GM19452 (cell line): ENCODE results near the gene OTOG.

Source experiments
- ATAC-seq: cut with Tn5 transposase; IDR thresholded peaks from one replicate; pipeline ENCODE4 v1.9.1; 2021; ENCODE audit not compliant: unreplicated experiment

Gene OTOG

DNA sequence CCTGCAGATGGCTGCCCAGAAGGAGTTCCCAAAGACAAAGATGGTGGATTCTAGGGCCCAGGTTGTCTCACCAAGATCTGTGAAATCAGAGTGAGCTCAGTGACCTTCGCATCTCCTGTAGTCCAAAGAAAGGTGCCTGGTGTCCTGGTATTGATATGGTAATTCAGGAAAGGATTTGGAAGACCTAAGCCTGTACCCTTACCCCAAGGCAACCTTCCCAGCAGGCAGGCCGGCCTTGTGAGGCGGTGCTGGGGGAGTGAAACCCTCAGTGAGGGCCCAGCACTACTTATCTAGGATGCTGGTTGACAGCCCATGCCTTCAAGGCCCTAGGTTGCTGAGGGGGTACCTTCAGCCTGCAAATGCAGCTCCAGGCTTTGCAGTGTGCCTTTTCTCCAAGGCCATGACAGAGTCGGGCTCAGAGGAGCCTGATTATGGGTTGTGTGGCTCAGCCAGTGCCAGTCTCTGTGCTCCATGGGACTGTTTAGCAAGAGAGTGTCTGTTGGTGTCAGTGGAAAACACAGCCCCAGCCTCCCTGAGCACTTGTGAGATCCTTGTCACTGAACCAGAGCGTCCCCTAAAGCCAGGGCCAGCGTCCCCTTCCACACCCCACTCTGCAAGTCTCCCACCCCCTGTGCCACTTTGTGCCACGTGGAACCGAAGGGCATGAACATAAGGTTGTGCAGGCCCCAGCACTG is 99.5 kb downstream of the OTOG start:
- no peak for ATAC-seq

- no peak for ATAC-seq
These were observed 101.5 kb downstream of the OTOG start for GRCh38 chr11:17648528-17648927.

DNA sequence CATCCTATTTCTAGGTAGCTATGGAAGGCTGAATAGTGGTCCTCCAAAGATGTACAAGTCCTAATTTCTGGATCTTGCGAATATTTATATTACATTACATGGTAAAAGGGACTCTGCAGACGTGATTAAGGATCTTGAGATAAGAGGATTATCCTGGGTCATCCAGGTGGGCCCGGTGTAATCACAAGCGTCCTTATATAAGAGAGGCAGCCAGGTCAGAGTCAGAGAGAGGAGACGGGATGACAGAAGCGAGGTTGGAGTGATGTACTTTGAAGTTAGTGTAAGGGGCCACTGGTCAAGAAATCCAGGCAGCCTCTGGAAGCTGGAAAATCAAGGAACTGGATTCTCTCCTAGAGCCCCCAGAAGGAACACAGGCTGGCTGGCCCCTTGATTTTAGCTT is 102.2 kb downstream of the OTOG start:
- no peak for ATAC-seq

DNA sequence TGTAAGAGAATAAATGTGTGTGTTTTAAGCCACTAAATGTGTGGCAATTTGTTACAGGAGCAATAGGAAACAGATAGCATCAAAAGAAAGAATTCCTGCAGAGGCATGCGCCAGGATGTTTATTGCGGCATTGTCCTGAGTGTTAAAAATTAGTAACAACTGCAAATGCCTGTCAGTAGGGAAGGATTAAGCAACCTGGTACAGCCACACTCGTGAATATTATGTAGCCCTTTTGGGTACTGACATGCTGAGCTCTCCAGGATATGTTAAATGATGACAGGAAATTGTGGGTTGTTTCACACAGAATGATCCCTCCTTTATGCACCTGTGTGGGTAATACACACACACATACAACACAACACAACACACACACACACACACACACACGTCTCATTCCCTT is 102.6 kb downstream of the OTOG start:
- ATAC-seq = no peak

DNA sequence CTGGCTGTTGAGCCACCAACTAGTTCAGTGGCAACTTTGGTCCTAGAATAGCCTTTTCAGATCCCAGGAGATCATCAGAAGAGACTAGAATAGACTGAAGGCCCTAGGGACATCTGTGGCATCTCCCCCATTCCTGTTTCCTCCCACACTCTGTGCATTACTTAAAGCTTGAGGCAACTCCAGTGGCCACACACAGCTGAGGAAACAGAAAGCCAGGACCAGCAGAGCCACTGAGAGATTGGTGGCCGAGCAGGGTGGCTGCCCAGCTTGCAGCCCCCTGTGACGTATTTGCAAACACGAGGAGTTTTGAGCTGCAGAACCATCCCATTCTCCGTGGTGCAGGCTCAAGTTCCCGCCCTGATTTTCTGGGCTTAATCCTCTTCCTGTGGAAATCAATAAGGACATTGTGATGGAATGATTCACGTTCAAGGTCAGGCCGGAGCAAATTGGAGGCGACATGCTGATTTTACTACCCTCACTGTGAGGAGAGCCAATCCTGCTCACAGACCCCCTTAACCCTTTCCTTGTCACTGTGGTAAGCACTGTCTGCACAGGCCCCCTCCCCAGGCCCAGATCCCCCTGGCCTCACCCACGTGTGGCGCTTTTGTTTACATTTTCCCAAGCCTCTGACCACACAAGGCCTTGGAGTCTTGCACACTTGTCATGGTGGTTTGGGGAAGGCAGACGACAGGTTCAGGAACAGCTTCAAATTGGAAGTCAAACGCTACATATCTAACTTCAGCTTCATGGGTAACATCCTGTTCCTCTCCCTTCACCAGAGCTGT is 103.3 kb downstream of the OTOG start:
- ATAC-seq = no peak

GRCh38 chr11:17651061-17651460 is 104.0 kb downstream of the OTOG start:
- no peak for ATAC-seq

- no peak for ATAC-seq
These were observed 104.6 kb downstream of the OTOG start for GRCh38 chr11:17651681-17652080.

- no peak for ATAC-seq
These were observed 105.5 kb downstream of the OTOG start for GRCh38 chr11:17652556-17652955.

GRCh38 chr11:17653611-17654010 is 106.6 kb downstream of the OTOG start:
- no peak for ATAC-seq

DNA sequence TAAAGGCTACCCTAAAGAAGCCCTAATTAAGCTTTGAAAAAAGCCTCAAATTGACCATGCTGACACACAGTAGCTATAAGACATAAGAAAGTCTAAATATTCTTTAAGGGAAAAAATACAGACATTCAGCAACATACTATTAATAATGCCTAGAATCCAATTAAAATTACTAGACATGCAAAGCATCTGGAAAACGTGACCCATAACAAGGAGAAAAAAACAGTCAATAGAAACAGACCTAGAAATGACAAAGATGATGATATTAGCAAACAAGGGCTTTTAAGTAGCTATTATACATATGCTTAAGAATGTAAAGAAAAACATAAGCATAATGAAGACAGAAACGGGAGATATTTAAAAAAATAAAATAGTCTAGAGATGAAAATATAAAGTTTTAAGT is 108.6 kb downstream of the OTOG start:
- no peak for ATAC-seq

GRCh38 chr11:17658211-17658610 is 111.2 kb downstream of the OTOG start:
- ATAC-seq = no peak

- no peak for ATAC-seq
These were observed 121.1 kb downstream of the OTOG start for GRCh38 chr11:17668166-17668565.

- ATAC-seq = no peak
These were observed 125.4 kb downstream of the OTOG start for GRCh38 chr11:17672469-17672868.

GRCh38 chr11:17673951-17674350 is 126.9 kb downstream of the OTOG start:
- ATAC-seq = no peak

DNA sequence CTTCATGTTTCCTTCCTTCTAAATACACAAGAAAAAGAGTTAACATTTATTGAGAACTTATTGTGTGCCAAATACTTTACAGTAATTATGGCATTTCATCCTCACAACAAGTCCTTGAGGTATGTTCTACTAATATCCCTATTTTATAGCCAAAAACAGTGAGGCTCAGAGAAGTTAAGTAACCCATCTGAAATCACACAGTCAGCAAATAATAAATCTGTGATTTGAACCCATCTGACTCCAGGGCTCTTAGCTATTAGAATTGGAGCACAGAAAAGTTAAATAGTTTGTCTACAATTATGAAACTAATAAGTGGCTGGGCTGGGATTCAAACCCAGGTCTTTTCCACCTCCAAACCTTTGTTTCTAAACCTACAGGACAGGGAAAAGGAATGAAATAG is 135.8 kb downstream of the OTOG start:
- ATAC-seq = no peak

DNA sequence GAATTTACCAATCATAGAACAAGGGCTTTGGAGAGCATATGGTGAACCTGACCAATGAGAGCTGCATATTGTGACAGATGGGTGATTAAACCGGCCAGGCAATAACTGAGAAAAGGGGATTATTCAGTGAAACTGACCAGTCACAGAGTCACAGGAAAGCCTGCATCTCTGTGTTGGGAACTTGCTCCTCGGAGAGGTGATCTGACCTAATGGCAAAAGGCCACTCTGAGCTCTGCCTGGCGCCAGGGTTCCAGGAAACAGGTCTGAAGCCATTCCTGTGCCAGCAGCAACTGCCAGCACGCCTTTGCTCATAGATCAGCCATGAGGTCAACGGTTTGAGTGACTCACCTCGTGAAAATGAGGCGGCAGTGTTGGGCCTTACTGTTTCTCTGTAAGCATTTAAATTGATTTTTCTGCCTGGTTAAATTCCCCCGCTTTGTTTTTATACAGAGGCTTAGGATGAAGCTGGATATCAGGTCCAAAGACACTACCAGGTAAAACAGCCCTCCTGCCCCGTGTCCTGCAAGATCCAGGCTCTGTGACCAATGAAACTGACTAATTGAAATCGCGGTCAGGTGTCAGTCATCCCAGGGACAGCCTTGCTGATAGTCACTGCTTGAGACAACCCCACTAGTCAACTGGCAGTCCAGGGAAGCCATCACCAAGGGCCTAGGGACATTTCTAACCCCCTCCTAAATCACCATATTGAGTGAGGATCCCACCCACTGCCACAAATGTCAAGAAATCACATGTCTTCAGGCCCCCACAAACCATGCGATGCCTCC is 136.5 kb downstream of the OTOG start:
- no peak for ATAC-seq

- no peak for ATAC-seq
These were observed 137.5 kb downstream of the OTOG start for GRCh38 chr11:17684550-17684949.

DNA sequence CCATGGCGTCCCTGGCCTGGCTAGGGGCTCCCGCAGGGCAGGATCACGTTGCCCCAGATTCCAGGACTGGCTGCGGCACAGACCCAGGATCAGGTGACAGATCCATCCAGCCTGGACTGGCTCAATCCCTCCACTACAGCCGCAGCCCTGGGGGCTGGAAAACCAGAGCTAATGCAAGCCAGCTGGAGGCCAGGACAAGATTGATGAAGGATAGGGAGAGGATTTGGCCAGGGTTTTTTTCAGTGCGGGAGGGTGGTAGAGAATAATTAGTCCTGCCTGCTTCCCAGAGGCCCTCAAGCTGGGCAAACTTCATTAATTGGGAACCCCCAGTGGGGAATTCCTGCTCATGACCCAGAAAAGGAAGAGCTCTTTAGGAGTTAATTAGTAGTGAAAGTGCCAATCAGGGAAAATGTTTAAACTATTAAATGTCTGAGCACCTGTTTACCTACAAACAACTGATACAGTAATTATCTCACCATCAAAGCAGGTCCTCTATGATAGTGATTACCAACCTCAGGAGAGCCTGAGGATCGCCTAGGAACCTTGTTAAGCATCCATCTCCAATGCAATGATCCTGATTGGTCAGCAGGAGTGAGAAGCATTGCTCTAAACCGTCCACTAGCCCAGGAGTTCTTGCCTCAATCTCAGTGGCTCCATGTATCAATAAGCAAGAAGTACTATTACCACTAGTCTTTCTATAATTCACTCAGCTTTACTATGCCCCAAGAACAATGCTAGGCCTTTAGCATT is 139.3 kb downstream of the OTOG start:
- no peak for ATAC-seq

GRCh38 chr11:17687946-17688670 is 141.0 kb downstream of the OTOG start:
- no peak for ATAC-seq

DNA sequence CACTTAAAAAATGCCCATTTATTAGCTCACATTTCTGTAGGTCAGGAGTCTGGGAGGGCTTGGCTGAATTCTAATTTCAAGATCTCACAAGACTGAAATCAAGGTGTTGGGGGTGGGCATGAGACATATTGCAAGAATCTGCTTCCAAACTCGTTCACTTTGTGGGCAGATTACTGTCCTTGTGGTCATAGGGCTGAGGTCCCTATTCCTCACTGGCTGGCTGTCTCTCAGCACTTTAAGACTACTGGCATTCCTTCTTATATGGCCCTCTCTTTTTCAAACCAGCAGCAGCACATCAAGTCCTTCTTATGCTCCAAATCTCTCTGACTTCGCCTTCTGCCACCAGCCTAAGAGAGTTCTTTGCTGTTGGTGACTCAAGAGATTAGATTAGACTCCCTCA is 144.5 kb downstream of the OTOG start:
- ATAC-seq = no peak
